Measurements from ENCODE around the gene CDK14.
"Not testable (repeated sequence)": the region's sequence is repeated elsewhere in the genome, so short reads cannot be mapped to it uniquely, and the experiment has no call there.

The CDK14 gene

GRCh38 chr7:90759710-90760109 is 163.6 kb downstream of the CDK14 start:
- no peak for DNase-seq (ENCODE audit: low spot score)

GRCh38 chr7:90760892-90761291 is 164.8 kb downstream of the CDK14 start:
- no peak for DNase-seq (ENCODE audit: low spot score)

GRCh38 chr7:90761584-90761983 is 165.5 kb downstream of the CDK14 start:
- DNase-seq (ENCODE audit: low spot score) = no peak

GRCh38 chr7:90763108-90763507 is 167.0 kb downstream of the CDK14 start:
- no peak for DNase-seq (ENCODE audit: low spot score)

- DNase-seq (ENCODE audit: low spot score) = no peak
Measured at GRCh38 chr7:90764848-90765570, 168.9 kb downstream of the CDK14 start.

- no peak for DNase-seq (ENCODE audit: low spot score)
Measured at GRCh38 chr7:90766814-90767564, 170.9 kb downstream of the CDK14 start.

- DNase-seq (ENCODE audit: low spot score) = no peak
Measured at GRCh38 chr7:90768301-90768700, 172.2 kb downstream of the CDK14 start.

GRCh38 chr7:90769036-90769435 is 172.9 kb downstream of the CDK14 start:
- DNase-seq (ENCODE audit: low spot score) = no peak

- DNase-seq (ENCODE audit: low spot score) = not testable (repeated sequence)
Measured at GRCh38 chr7:90769566-90769965, 173.4 kb downstream of the CDK14 start.

- no peak for DNase-seq (ENCODE audit: low spot score)
Measured at GRCh38 chr7:90771281-90771680, 175.2 kb downstream of the CDK14 start.

- DNase-seq (ENCODE audit: low spot score) = no peak
Measured at GRCh38 chr7:90772410-90772809, 176.3 kb downstream of the CDK14 start.

GRCh38 chr7:90773269-90773668 is 177.1 kb downstream of the CDK14 start:
- no peak for DNase-seq (ENCODE audit: low spot score)

- DNase-seq (ENCODE audit: low spot score) = no peak
Measured at GRCh38 chr7:90774706-90775105, 178.6 kb downstream of the CDK14 start.

- DNase-seq (ENCODE audit: low spot score) = no peak
Measured at GRCh38 chr7:90775383-90775965, 179.4 kb downstream of the CDK14 start.

- DNase-seq (ENCODE audit: low spot score) = no peak
Measured at GRCh38 chr7:90777041-90777440, 180.9 kb downstream of the CDK14 start.

GRCh38 chr7:90777465-90777864 is 181.3 kb downstream of the CDK14 start:
- DNase-seq (ENCODE audit: low spot score) = no peak

GRCh38 chr7:90777886-90778285 is 181.8 kb downstream of the CDK14 start:
- DNase-seq (ENCODE audit: low spot score) = no peak

- no peak for DNase-seq (ENCODE audit: low spot score)
Measured at GRCh38 chr7:90788052-90788451, 191.9 kb downstream of the CDK14 start.

- DNase-seq (ENCODE audit: low spot score) = no peak
Measured at GRCh38 chr7:90789736-90790306, 193.7 kb downstream of the CDK14 start.

GRCh38 chr7:90791596-90791995 is 195.5 kb downstream of the CDK14 start:
- no peak for DNase-seq (ENCODE audit: low spot score)

GRCh38 chr7:90792301-90792700 is 196.2 kb downstream of the CDK14 start:
- DNase-seq (ENCODE audit: low spot score) = no peak

GRCh38 chr7:90794234-90794633 is 198.1 kb downstream of the CDK14 start:
- DNase-seq (ENCODE audit: low spot score) = not testable (repeated sequence)

- no peak for DNase-seq (ENCODE audit: low spot score)
Measured at GRCh38 chr7:90797596-90797995, 201.5 kb downstream of the CDK14 start.
